Keratinocyte (primary cell): ENCODE results near the gene ARHGAP15. TPM values are rescaled to one million over a fixed set of nuclear protein-coding genes. Genes with fewer than 3 reads are reported as not detected.

Experiments
- DNase-seq: peaks from one replicate; pipeline ENCODE4 v3.0.0-alpha.2; 2011; ENCODE audit warnings: low read depth, missing footprints, low spot score
- FAIRE-seq: peaks from 2 replicates; lab custom pipeline; 2011; peaks lifted over from hg19 to GRCh38; lab: Jason Lieb, UNC
- H2AFZ ChIP-seq: 2 replicates; pipeline ENCODE4 v1.6.0; 2012; ENCODE audit warnings: low read length, control low read depth, inconsistent platforms; ENCODE audit not compliant: control insufficient read depth
- H3K27ac ChIP-seq: 2 replicates; pipeline ENCODE4 v1.5.1; 2011; ENCODE audit warnings: low read length; ENCODE audit not compliant: control insufficient read depth, insufficient read depth
- H3K27me3 ChIP-seq: 3 replicates; pipeline ENCODE4 v1.6.0; 2011; ENCODE audit warnings: low read length; ENCODE audit not compliant: control insufficient read depth, insufficient read depth; ENCODE audit errors: extremely low read depth
- H3K36me3 ChIP-seq, 2 experiments: 2 replicates in 1 of 2; 3 replicates in 1 of 2; pipeline ENCODE4 v1.5.1; 2011; ENCODE audit warnings: low read length in 2 of 2, mild to moderate bottlenecking in 1 of 2; ENCODE audit not compliant: control insufficient read depth in 2 of 2, insufficient read depth in 2 of 2; ENCODE audit errors: extremely low read depth in 1 of 2
- H3K4me1 ChIP-seq: 3 replicates; pipeline ENCODE4 v1.5.1; 2011; ENCODE audit warnings: low read length; ENCODE audit not compliant: control insufficient read depth, insufficient read depth; ENCODE audit errors: extremely low read depth
- H3K4me2 ChIP-seq: 3 replicates; pipeline ENCODE4 v1.6.0; 2011; ENCODE audit warnings: low read depth, low read length; ENCODE audit not compliant: control insufficient read depth, insufficient read depth; ENCODE audit errors: extremely low read depth
- H3K4me3 ChIP-seq, 3 experiments: fragments of 200-600 bp in 1 of 3; sonication (generic) in 1 of 3; 2 replicates in 2 of 3; 3 replicates in 1 of 3; pipeline ENCODE4 v1.5.1; 2011 to 2016; ENCODE audit warnings: low read length in 3 of 3, mild to moderate bottlenecking in 3 of 3, control low read depth in 2 of 3, inconsistent platforms in 1 of 3, low read depth in 1 of 3, mixed read lengths in 1 of 3, mixed run types in 1 of 3, moderate library complexity in 1 of 3; ENCODE audit not compliant: control insufficient read depth in 2 of 3, insufficient read depth in 2 of 3; ENCODE audit errors: extremely low read depth in 1 of 3
- H3K79me2 ChIP-seq: 2 replicates; pipeline ENCODE4 v1.6.0; 2012; ENCODE audit warnings: low read length; ENCODE audit not compliant: control insufficient read depth, insufficient read depth
- H3K9ac ChIP-seq: 3 replicates; pipeline ENCODE4 v1.6.0; 2011; ENCODE audit warnings: low read length; ENCODE audit not compliant: control insufficient read depth, insufficient read depth; ENCODE audit errors: extremely low read depth
- H3K9me1 ChIP-seq: 3 replicates; pipeline ENCODE4 v1.6.0; 2011; ENCODE audit warnings: low read length; ENCODE audit not compliant: control insufficient read depth, insufficient read depth; ENCODE audit errors: extremely low read depth
- H3K9me3 ChIP-seq: 2 replicates; pipeline ENCODE4 v1.5.1; 2012; ENCODE audit warnings: low read depth, low read length; ENCODE audit not compliant: control insufficient read depth
- H4K20me1 ChIP-seq: 3 replicates; pipeline ENCODE4 v1.6.0; 2011; ENCODE audit warnings: low read length; ENCODE audit not compliant: control insufficient read depth, insufficient read depth; ENCODE audit errors: extremely low read depth
- EZH2 ChIP-seq: IDR thresholded peaks from one replicate; pipeline ENCODE4 v1.6.1; 2012; ENCODE audit warnings: inconsistent platforms, mild to moderate bottlenecking, low read length, moderate library complexity
- dilution Hi-C: fragments of 300-500 bp; cut with MboI; formaldehyde crosslinking; loops from one replicate; pipeline ENCODE4 v1.7.0; 2020; ENCODE audit warnings: low sequenced_read_pairs; ENCODE audit not compliant: extremely low pct_ligation_motif_present
- polyA plus RNA-seq, 5 experiments: library from polyadenylated mRNA; depleted of rRNA in 3 of 5; stranded (reverse) in 3 of 5; stranded (forward) in 1 of 5; unstranded in 1 of 5; fragments of >200 nt; gene quantifications; 1 replicate in 1 of 5; 2 replicates in 3 of 5; 3 replicates in 1 of 5; pipeline versions ENCODE4 v1.2.1 to v1.2.3, GENCODE V29; 2011 to 2012; ENCODE audit warnings: missing spikeins in 2 of 5, low read depth in 1 of 5, low replicate concordance in 1 of 5
- TF ChIP-seq, protein P1 (sequence below), 3 experiments: IDR thresholded peaks in 1 of 3; conservative IDR thresholded peaks in 1 of 3; optimal IDR thresholded peaks in 1 of 3; 2 replicates in 2 of 3; 3 replicates in 1 of 3; pipeline versions ENCODE3 to v1.5.1; 2011; ENCODE audit warnings: low read length in 3 of 3, mild to moderate bottlenecking in 3 of 3, moderate library complexity in 2 of 3, control low read depth in 1 of 3, inconsistent platforms in 1 of 3; ENCODE audit not compliant: insufficient read depth in 2 of 3; ENCODE audit errors: extremely low read depth in 1 of 3

Gene ARHGAP15
- polyA plus RNA-seq, 1 donor (not counting 4 experiments of a cell fraction or from before 2014, with no cell fraction given), result not detected

DNA sequence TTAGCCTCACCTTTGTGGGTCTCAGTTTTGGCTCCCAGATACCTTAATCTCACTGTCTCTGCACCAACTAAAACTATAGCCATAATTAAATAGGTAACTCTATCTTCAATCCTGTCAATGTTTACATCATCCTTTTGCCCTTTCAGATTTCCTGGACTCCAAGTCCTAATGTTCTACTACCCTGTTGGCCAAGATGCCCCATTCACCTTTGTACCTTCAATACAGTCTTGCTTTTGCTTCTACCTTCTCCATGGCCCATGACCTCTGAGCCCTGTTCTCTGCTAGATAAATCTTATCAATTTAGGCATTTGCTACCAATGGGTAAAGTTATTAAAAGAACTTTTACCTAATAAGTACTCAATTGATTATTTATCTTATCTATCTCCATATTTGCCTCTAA lies 635.5 kb downstream of the ARHGAP15 start:
- Histone ChIP-seq H2AFZ (no peak overlapping the region), H4K20me1 (no peaks in the 10 kb centered on the region), H3K27ac (no peak overlapping the region), H3K4me1 (no peaks in the 10 kb centered on the region), H3K79me2 (no peaks in the 10 kb centered on the region), H3K9me3 (no peaks in the 10 kb centered on the region), H3K36me3 (no peaks in the 10 kb centered on the region), H3K9me1 (no peaks in the 10 kb centered on the region), H3K4me3 (no peak overlapping the region), H3K4me2 (no peak overlapping the region), H3K27me3 (no peaks in the 10 kb centered on the region), H3K9ac (no peak overlapping the region)
- DNase-seq (no peak), FAIRE-seq (no peak)
- dilution Hi-C loops, result no loop called here
- no peak for TF ChIP-seq EZH2
- TF ChIP-seq, protein P1, sequence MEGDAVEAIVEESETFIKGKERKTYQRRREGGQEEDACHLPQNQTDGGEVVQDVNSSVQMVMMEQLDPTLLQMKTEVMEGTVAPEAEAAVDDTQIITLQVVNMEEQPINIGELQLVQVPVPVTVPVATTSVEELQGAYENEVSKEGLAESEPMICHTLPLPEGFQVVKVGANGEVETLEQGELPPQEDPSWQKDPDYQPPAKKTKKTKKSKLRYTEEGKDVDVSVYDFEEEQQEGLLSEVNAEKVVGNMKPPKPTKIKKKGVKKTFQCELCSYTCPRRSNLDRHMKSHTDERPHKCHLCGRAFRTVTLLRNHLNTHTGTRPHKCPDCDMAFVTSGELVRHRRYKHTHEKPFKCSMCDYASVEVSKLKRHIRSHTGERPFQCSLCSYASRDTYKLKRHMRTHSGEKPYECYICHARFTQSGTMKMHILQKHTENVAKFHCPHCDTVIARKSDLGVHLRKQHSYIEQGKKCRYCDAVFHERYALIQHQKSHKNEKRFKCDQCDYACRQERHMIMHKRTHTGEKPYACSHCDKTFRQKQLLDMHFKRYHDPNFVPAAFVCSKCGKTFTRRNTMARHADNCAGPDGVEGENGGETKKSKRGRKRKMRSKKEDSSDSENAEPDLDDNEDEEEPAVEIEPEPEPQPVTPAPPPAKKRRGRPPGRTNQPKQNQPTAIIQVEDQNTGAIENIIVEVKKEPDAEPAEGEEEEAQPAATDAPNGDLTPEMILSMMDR (optimal IDR thresholded peaks at IDR 0.05 in 1 of 3, IDR thresholded peaks at IDR 0.05 in 1 of 3, conservative IDR thresholded peaks at IDR 0.05 in 1 of 3; ENCODE audit: extremely low read depth in 1 of 3, insufficient read depth in 2 of 3, low read length in 3 of 3), result no peak

DNA sequence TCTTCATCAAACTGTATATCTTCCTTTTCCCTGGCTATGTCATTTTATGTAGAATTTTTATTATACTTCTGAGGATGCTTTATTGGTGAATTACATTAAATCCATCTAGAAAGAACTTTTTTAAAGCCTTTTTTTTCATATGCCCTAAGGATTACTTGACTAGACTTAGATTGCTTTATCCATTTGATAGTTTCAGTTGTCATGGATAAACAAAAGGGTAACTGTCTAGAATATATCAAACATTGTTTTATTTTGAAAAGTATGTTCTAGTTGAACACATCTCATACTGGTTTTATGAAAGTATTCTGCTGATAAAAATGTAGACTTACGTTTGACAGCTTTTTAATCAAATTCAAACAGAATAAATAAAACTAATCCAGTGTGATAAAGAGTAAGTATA lies 639.8 kb downstream of the ARHGAP15 start:
- Histone ChIP-seq H3K27ac (no peak overlapping the region), H2AFZ (no peak overlapping the region), H3K9me1 (no peaks in the 10 kb centered on the region), H3K4me3 (no peak overlapping the region), H3K4me2 (no peak overlapping the region), H4K20me1 (no peaks in the 10 kb centered on the region), H3K9me3 (no peaks in the 10 kb centered on the region), H3K4me1 (no peaks in the 10 kb centered on the region), H3K79me2 (no peaks in the 10 kb centered on the region), H3K36me3 (no peaks in the 10 kb centered on the region), H3K27me3 (no peaks in the 10 kb centered on the region), H3K9ac (no peak overlapping the region)
- dilution Hi-C loops, result no loop called here
- DNase-seq, result no peak
- no peak for FAIRE-seq
- no peak for TF ChIP-seq EZH2
- TF ChIP-seq, protein P1 (optimal IDR thresholded peaks at IDR 0.05 in 1 of 3, IDR thresholded peaks at IDR 0.05 in 1 of 3, conservative IDR thresholded peaks at IDR 0.05 in 1 of 3; ENCODE audit: extremely low read depth in 1 of 3, insufficient read depth in 2 of 3, low read length in 3 of 3), result no peak
